HCT116 (cell line): Measurements from ENCODE around the gene ZSCAN2. TPM values are rescaled to one million over a fixed set of nuclear protein-coding genes. Genes with fewer than 3 reads are reported as not detected.

Experiments used
- ATAC-seq: fragments of 200-7000 bp; cut with Tn5 transposase; 2 replicates; pipeline ENCODE4 v1.9.1; 2020; ENCODE audit warnings: mild to moderate bottlenecking, moderate library complexity
- BruUV-seq: library from RNA; stranded (reverse); fragments of 400-500 nt; replicated peaks from 2 replicates; lab custom pipeline; 2021; lab: Mats Ljungman, UMichigan
- CTCF ChIA-PET: fragments of 300-600 bp; sonication (Branson Sonifier 250); formaldehyde crosslinking; loops from one replicate; lab custom pipeline; 2021; ENCODE audit warnings: antibody characterized with exemption; lab: Charles Lee
- POLR2A ChIA-PET: fragments of 300-600, 350-600 bp; sonication (Branson Sonifier 250); formaldehyde crosslinking; loops from one replicate; lab custom pipeline; 2021; ENCODE audit warnings: antibody characterized with exemption; lab: Charles Lee
- RAD21 ChIA-PET, 2 experiments: fragments of 300-600 bp; sonication (Branson Sonifier 250); formaldehyde crosslinking; loops; one replicate each; lab custom pipeline; 2023; ENCODE audit warnings: low total read pairs in 2 of 2; ENCODE audit not compliant: uncharacterized antibody in 2 of 2, unreplicated experiment in 2 of 2, low non-redundant PET in 1 of 2; lab: Charles Lee
- DNase-seq: peaks from one replicate; pipeline ENCODE4 v3.0.0-alpha.2; 2010; ENCODE audit warnings: low read depth, low spot score
- H2AFZ ChIP-seq: fragments of 200-600 bp; shearing (Covaris generic), sonication (generic); 2 replicates; pipeline ENCODE4 v1.6.1; 2017; ENCODE audit warnings: low read depth, mixed run types, mixed read lengths, antibody characterized with exemption, low read length; ENCODE audit not compliant: poor library complexity, severe bottlenecking
- H3K27ac ChIP-seq: 2 replicates; pipeline ENCODE4 v1.5.1; 2012; ENCODE audit warnings: low read depth, low read length
- H3K27me3 ChIP-seq: fragments of 200-600 bp; sonication (generic); 2 replicates; pipeline ENCODE4 v1.6.1; 2016; ENCODE audit warnings: mixed run types, low read length, mixed read lengths; ENCODE audit not compliant: insufficient read depth
- H3K36me3 ChIP-seq, 2 experiments: fragments of 200-500 bp in 1 of 2; fragments of 200-600 bp in 1 of 2; sonication (Bioruptor generic) in 1 of 2; sonication (generic) in 1 of 2; 2 replicates each; pipeline versions ENCODE4 v1.5.1 to v1.6.1; 2014 to 2016; ENCODE audit warnings: low read length in 2 of 2, inconsistent platforms in 1 of 2, mixed read lengths in 1 of 2, mixed run types in 1 of 2; ENCODE audit not compliant: insufficient read depth in 2 of 2, control insufficient read depth in 1 of 2
- H3K4me1 ChIP-seq, 2 experiments: fragments of 200-600 bp in 1 of 2; sonication (generic) in 1 of 2; 2 replicates each; pipeline versions ENCODE4 v1.5.1 to v1.6.1; 2012 to 2017; ENCODE audit warnings: low read length in 2 of 2, inconsistent platforms in 1 of 2, mild to moderate bottlenecking in 1 of 2, mixed read lengths in 1 of 2, mixed run types in 1 of 2, moderate library complexity in 1 of 2; ENCODE audit not compliant: insufficient read depth in 2 of 2, control insufficient read depth in 1 of 2
- H3K4me2 ChIP-seq: fragments of 200-600 bp; sonication (generic); 2 replicates; pipeline ENCODE4 v1.6.1; 2017; ENCODE audit warnings: mixed run types, low read length, mixed read lengths
- H3K4me3 ChIP-seq, 2 experiments: fragments of 200-600 bp in 1 of 2; sonication (generic) in 1 of 2; replicated peaks in 1 of 2; 2 replicates each; pipeline ENCODE4 v1.5.1; 2011 to 2016; ENCODE audit warnings: low read length in 2 of 2, control low read depth in 1 of 2, low read depth in 1 of 2, mild to moderate bottlenecking in 1 of 2, mixed read lengths in 1 of 2, mixed run types in 1 of 2
- H3K79me2 ChIP-seq: fragments of 200-600 bp; sonication (generic); 2 replicates; pipeline ENCODE4 v1.6.1; 2017; ENCODE audit warnings: mild to moderate bottlenecking, mixed run types, low read length, moderate library complexity, mixed read lengths; ENCODE audit not compliant: insufficient read depth
- H3K9ac ChIP-seq: fragments of 200-600 bp; sonication (generic); 2 replicates; pipeline ENCODE4 v1.6.1; 2016; ENCODE audit warnings: low read length, mixed read lengths
- H3K9me2 ChIP-seq: fragments of 200-600 bp; sonication (generic), shearing (Covaris generic); 2 replicates; pipeline ENCODE4 v1.6.1; 2017; ENCODE audit warnings: mixed run types, mild to moderate bottlenecking, moderate library complexity; ENCODE audit not compliant: insufficient read depth
- H3K9me3 ChIP-seq, 2 experiments: fragments of 200-500 bp in 1 of 2; fragments of 200-600 bp in 1 of 2; sonication (Bioruptor generic) in 1 of 2; sonication (generic) in 1 of 2; 2 replicates each; pipeline ENCODE4 v1.6.1; 2014 to 2017; ENCODE audit warnings: low read length in 2 of 2, mixed read lengths in 2 of 2, inconsistent platforms in 1 of 2, low read depth in 1 of 2, mild to moderate bottlenecking in 1 of 2, mixed run types in 1 of 2, moderate library complexity in 1 of 2; ENCODE audit not compliant: control insufficient read depth in 1 of 2, insufficient read depth in 1 of 2
- H4K20me1 ChIP-seq: fragments of 200-600 bp; sonication (generic), shearing (Covaris generic); 2 replicates; pipeline ENCODE4 v1.6.1; 2017; ENCODE audit warnings: mixed run types, mild to moderate bottlenecking, moderate library complexity; ENCODE audit not compliant: insufficient read depth
- CBX3 ChIP-seq: IDR thresholded peaks from 2 replicates; pipeline ENCODE4 v1.6.1; 2012; ENCODE audit warnings: low read depth
- CEBPB ChIP-seq: IDR thresholded peaks from 2 replicates; pipeline ENCODE4 v1.6.1; 2012; ENCODE audit warnings: low read depth
- EZH2phosphoT487 ChIP-seq: fragments of 200-600 bp; IDR thresholded peaks from 2 replicates; pipeline ENCODE4 v1.6.1; 2018; ENCODE audit warnings: antibody characterized with exemption, borderline replicate concordance
- FOSL1 ChIP-seq: IDR thresholded peaks from 2 replicates; pipeline ENCODE4 v1.6.1; 2012; ENCODE audit warnings: low read depth
- JUND ChIP-seq: IDR thresholded peaks from 2 replicates; pipeline ENCODE4 v1.6.1; 2012
- POLR2AphosphoS5 ChIP-seq: IDR thresholded peaks from 2 replicates; pipeline ENCODE4 v1.6.1; 2011; ENCODE audit warnings: mild to moderate bottlenecking, low read depth, low read length, moderate library complexity
- RAD21 ChIP-seq: IDR thresholded peaks from 2 replicates; pipeline ENCODE4 v1.6.1; 2012; ENCODE audit warnings: low read depth, mild to moderate bottlenecking
- TCF7L2 ChIP-seq: IDR thresholded peaks from 2 replicates; pipeline ENCODE4 v1.7.0; 2011; ENCODE audit warnings: borderline replicate concordance, inconsistent platforms; ENCODE audit not compliant: insufficient read depth, insufficient read length; ENCODE audit errors: extremely low read depth
- ZFX ChIP-seq: fragments of 450-650 bp; IDR thresholded peaks from 2 replicates; pipeline ENCODE4 v1.6.1; 2017
- ZNF274 ChIP-seq: fragments of 200-500 bp; sonication (Bioruptor generic); IDR thresholded peaks from 2 replicates; pipeline ENCODE4 v1.6.1; 2014; ENCODE audit warnings: mild to moderate bottlenecking, low read depth, low read length, inconsistent platforms
- intact Hi-C: fragments of 100-400 bp; cut with micrococcal nuclease; formaldehyde crosslinking; loops from 2 replicates; pipeline ENCODE4 v1.10.0; 2022
- total RNA-seq: library from RNA; stranded (reverse); gene quantifications from one replicate; pipeline ENCODE4 v1.2.1, GENCODE V29; 2021; ENCODE audit not compliant: unreplicated experiment
- TF ChIP-seq, protein P1 (sequence below): IDR thresholded peaks from 2 replicates; pipeline ENCODE4 v1.6.1; 2012; ENCODE audit warnings: low read depth
- TF ChIP-seq, protein P2 (sequence below): IDR thresholded peaks from 2 replicates; pipeline ENCODE4 v1.6.1; 2012
- TF ChIP-seq, protein P3 (sequence below): IDR thresholded peaks from 2 replicates; pipeline ENCODE4 v1.6.1; 2011; ENCODE audit warnings: mild to moderate bottlenecking, low read length, moderate library complexity; ENCODE audit not compliant: insufficient replicate concordance; ENCODE audit errors: extremely low read depth
- TF ChIP-seq, protein P4 (sequence below): IDR thresholded peaks from 2 replicates; pipeline ENCODE4 v1.6.1; 2012
- TF ChIP-seq, protein P5 (sequence below), 3 experiments: fragments of 200-600 bp in 1 of 3; sonication (generic) in 1 of 3; IDR thresholded peaks in 2 of 3; conservative IDR thresholded peaks in 1 of 3; 2 replicates each; pipeline ENCODE4 v1.5.1; 2012 to 2017; ENCODE audit warnings: low read depth in 2 of 3, low read length in 2 of 3, antibody characterized with exemption in 1 of 3, borderline replicate concordance in 1 of 3, control low read depth in 1 of 3, mild to moderate bottlenecking in 1 of 3, mixed read lengths in 1 of 3, mixed run types in 1 of 3, moderate library complexity in 1 of 3; ENCODE audit not compliant: insufficient read depth in 1 of 3

The ZSCAN2 gene
- total RNA-seq, 1 experiment from 2014 or later, result 15.5 TPM

DNA sequence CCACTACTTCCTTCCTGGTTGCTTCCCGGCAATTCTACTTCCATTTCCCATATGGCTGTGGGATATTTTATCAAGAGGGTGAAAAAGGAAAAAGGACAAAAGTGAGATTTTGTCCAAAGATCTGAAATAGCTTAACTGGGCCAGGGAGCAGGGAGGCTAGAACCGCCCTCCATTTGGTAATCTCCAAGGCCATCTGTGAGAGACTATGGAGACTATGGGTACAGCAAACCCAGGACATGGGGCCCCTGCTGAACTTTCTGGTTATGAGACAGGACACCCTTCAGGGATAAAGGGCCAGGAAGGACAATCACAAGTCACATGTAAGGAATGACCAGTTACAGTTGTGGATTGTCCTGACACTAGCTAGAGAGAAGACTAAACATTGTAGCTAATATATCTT lies 24.3 kb downstream of the ZSCAN2 start:
- no peak overlapping the region for H2AFZ ChIP-seq
- TF ChIP-seq CBX3 (no peak), CEBPB (no peak), RAD21 (no peak), EZH2phosphoT487 (no peak), JUND (no peak), ZFX (no peak), ZNF274 (no peak), FOSL1 (no peak), POLR2AphosphoS5 (no peak), TCF7L2 (no peak)
- TF ChIP-seq, protein P1, sequence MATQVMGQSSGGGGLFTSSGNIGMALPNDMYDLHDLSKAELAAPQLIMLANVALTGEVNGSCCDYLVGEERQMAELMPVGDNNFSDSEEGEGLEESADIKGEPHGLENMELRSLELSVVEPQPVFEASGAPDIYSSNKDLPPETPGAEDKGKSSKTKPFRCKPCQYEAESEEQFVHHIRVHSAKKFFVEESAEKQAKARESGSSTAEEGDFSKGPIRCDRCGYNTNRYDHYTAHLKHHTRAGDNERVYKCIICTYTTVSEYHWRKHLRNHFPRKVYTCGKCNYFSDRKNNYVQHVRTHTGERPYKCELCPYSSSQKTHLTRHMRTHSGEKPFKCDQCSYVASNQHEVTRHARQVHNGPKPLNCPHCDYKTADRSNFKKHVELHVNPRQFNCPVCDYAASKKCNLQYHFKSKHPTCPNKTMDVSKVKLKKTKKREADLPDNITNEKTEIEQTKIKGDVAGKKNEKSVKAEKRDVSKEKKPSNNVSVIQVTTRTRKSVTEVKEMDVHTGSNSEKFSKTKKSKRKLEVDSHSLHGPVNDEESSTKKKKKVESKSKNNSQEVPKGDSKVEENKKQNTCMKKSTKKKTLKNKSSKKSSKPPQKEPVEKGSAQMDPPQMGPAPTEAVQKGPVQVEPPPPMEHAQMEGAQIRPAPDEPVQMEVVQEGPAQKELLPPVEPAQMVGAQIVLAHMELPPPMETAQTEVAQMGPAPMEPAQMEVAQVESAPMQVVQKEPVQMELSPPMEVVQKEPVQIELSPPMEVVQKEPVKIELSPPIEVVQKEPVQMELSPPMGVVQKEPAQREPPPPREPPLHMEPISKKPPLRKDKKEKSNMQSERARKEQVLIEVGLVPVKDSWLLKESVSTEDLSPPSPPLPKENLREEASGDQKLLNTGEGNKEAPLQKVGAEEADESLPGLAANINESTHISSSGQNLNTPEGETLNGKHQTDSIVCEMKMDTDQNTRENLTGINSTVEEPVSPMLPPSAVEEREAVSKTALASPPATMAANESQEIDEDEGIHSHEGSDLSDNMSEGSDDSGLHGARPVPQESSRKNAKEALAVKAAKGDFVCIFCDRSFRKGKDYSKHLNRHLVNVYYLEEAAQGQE, result no peak
- TF ChIP-seq, protein P2, sequence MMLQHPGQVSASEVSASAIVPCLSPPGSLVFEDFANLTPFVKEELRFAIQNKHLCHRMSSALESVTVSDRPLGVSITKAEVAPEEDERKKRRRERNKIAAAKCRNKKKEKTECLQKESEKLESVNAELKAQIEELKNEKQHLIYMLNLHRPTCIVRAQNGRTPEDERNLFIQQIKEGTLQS, result no peak
- TF ChIP-seq, protein P3, sequence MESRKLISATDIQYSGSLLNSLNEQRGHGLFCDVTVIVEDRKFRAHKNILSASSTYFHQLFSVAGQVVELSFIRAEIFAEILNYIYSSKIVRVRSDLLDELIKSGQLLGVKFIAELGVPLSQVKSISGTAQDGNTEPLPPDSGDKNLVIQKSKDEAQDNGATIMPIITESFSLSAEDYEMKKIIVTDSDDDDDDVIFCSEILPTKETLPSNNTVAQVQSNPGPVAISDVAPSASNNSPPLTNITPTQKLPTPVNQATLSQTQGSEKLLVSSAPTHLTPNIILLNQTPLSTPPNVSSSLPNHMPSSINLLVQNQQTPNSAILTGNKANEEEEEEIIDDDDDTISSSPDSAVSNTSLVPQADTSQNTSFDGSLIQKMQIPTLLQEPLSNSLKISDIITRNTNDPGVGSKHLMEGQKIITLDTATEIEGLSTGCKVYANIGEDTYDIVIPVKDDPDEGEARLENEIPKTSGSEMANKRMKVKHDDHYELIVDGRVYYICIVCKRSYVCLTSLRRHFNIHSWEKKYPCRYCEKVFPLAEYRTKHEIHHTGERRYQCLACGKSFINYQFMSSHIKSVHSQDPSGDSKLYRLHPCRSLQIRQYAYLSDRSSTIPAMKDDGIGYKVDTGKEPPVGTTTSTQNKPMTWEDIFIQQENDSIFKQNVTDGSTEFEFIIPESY, result no peak
- TF ChIP-seq, protein P4, sequence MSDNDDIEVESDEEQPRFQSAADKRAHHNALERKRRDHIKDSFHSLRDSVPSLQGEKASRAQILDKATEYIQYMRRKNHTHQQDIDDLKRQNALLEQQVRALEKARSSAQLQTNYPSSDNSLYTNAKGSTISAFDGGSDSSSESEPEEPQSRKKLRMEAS, result no peak
- TF ChIP-seq, protein P5, sequence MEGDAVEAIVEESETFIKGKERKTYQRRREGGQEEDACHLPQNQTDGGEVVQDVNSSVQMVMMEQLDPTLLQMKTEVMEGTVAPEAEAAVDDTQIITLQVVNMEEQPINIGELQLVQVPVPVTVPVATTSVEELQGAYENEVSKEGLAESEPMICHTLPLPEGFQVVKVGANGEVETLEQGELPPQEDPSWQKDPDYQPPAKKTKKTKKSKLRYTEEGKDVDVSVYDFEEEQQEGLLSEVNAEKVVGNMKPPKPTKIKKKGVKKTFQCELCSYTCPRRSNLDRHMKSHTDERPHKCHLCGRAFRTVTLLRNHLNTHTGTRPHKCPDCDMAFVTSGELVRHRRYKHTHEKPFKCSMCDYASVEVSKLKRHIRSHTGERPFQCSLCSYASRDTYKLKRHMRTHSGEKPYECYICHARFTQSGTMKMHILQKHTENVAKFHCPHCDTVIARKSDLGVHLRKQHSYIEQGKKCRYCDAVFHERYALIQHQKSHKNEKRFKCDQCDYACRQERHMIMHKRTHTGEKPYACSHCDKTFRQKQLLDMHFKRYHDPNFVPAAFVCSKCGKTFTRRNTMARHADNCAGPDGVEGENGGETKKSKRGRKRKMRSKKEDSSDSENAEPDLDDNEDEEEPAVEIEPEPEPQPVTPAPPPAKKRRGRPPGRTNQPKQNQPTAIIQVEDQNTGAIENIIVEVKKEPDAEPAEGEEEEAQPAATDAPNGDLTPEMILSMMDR (IDR thresholded peaks at IDR 0.05 in 2 of 3, conservative IDR thresholded peaks at IDR 0.05 in 1 of 3; ENCODE audit: borderline replicate concordance in 1 of 3, insufficient read depth in 1 of 3, low read depth in 2 of 3, low read length in 2 of 3), result no peak
- no peaks in the 10 kb centered on the region for H3K9me2 ChIP-seq
- DNase-seq (no peak), ATAC-seq (no peak)
- H3K27me3 ChIP-seq, result no peaks in the 10 kb centered on the region
- BruUV-seq, result no TSS peak
- no peaks in the 10 kb centered on the region for H4K20me1 ChIP-seq
- H3K27ac ChIP-seq, result no peak overlapping the region
- H3K36me3 ChIP-seq, result peaks cover 8 to 18% of the 10 kb centered on the region in 2 experiments; a peak in 3 of 4 replicates
- CTCF ChIA-PET, result no interaction called here
- H3K9me3 ChIP-seq, result peaks cover 18 to 20% of the 10 kb centered on the region in 2 experiments; a peak in 3 of 4 replicates
- H3K4me3 ChIP-seq, result no peak overlapping the region
- no peak overlapping the region for H3K9ac ChIP-seq
- H3K4me1 ChIP-seq, result peaks cover 0 to 2% of the 10 kb centered on the region in 2 experiments; a peak in 1 of 4 replicates
- intact Hi-C loops, result no loop called here
- H3K79me2 ChIP-seq, result no peaks in the 10 kb centered on the region
- POLR2A ChIA-PET, result no interaction called here
- RAD21 ChIA-PET, result no interaction called here
- no peak overlapping the region for H3K4me2 ChIP-seq
